ENCODE data around the gene GAL3ST1. TPM values are rescaled to one million over a fixed set of nuclear protein-coding genes. Genes with fewer than 3 reads are reported as not detected.

GAL3ST1 gene
- total RNA-seq, 1 donor from 2014 or later = not detected

- peaks cover 18% of the 10 kb centered on the region for H3K27me3 Mint-ChIP-seq (ENCODE audit: insufficient read depth)
- intact Hi-C loops (cut with micrococcal nuclease) = no loop called here
- H3K36me3 Mint-ChIP-seq (ENCODE audit: low read depth) = no peaks in the 10 kb centered on the region
- no peak overlapping the region for H3K27ac Mint-ChIP-seq
- H3K9me3 Mint-ChIP-seq = no peaks in the 10 kb centered on the region
- H3K4me1 Mint-ChIP-seq (ENCODE audit: low read depth) = no peaks in the 10 kb centered on the region
- DNase-seq (ENCODE audit: low spot score) = no peak
- no peak overlapping the region for H3K4me3 Mint-ChIP-seq
Observed at GRCh38 chr22:30508216-30508615, 66.2 kb downstream of the GAL3ST1 start.

DNA sequence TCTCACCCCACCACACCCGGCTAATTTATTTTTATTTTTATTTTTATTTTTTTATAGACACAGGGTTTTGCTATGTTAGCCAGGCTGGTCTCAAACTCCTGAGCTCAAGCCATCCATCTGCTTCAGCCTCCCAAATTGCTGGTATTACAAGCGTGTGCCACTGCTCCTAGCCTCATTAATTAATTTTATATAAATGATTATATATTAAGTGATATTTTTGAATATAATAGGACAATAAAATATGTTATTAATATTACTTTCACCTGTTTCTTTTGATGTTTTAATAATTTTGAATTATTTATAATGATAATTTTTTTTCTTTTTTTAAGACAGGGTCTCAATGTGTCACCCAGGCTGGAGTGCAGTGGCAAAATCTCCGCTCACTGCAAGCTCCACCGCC lies 66.8 kb downstream of the GAL3ST1 start:
- no peaks in the 10 kb centered on the region for H3K9me3 Mint-ChIP-seq

DNA sequence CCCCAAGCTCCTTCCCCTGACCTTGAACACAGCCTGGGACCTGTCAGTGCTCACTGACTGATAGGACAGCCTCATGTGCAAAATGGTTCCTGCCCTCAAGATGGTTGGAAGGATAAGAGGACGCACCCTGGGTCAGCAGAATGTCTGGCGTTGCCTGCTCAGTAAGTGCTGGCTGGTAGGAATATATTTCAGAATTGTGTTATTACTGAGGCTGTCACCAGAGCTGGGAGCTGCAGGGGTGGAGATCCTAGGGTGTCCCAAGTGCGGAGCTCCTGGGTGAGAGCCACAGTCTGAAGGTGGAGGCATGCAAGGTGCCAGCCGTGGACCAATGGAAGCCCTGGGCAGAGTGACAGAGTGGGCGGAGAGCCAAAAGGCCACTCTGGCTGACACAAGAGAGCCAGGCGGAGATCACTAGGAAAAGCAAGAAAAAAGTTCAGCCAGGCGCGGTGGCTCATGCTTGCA lies 67.9 kb downstream of the GAL3ST1 start:
- no peaks in the 10 kb centered on the region for H3K9me3 Mint-ChIP-seq
- DNase-seq (ENCODE audit: low spot score) = no peak
- intact Hi-C loops (cut with micrococcal nuclease) = no loop called here
- H3K4me1 Mint-ChIP-seq (ENCODE audit: low read depth) = no peaks in the 10 kb centered on the region
- no peaks in the 10 kb centered on the region for H3K36me3 Mint-ChIP-seq (ENCODE audit: low read depth)
- H3K27ac Mint-ChIP-seq = no peak overlapping the region
- no peak overlapping the region for H3K4me3 Mint-ChIP-seq
- H3K27me3 Mint-ChIP-seq (ENCODE audit: insufficient read depth) = peaks cover 18% of the 10 kb centered on the region

More for the DNA sequence above, 66.8 kb downstream of the GAL3ST1 start:
- DNase-seq (ENCODE audit: low spot score) = no peak
- no peak overlapping the region for H3K27ac Mint-ChIP-seq
- no peak overlapping the region for H3K4me3 Mint-ChIP-seq
- H3K36me3 Mint-ChIP-seq (ENCODE audit: low read depth) = no peaks in the 10 kb centered on the region
- H3K4me1 Mint-ChIP-seq (ENCODE audit: low read depth) = no peaks in the 10 kb centered on the region
- H3K27me3 Mint-ChIP-seq (ENCODE audit: insufficient read depth) = peaks cover 18% of the 10 kb centered on the region
- intact Hi-C loops (cut with micrococcal nuclease) = no loop called here

Other genes starting within 250 kb of the GAL3ST1 start
- 17.3 and 24.9 TPM in 2 replicates for gene TBC1D10A, start 247.7 kb downstream of the GAL3ST1 start, total RNA-seq
- 308 and 310 TPM in 2 replicates for gene SF3A1, start 217.8 kb downstream of the GAL3ST1 start, total RNA-seq
- gene CCDC157, start 217.7 kb downstream of the GAL3ST1 start, total RNA-seq = 2.4 and 3.0 TPM in 2 replicates
- 10.3 and 13.2 TPM in 2 replicates for gene RNF215, start 187.3 kb downstream of the GAL3ST1 start, total RNA-seq
- gene SEC14L2, start 177.6 kb downstream of the GAL3ST1 start, total RNA-seq = 25.6 and 27.0 TPM in 2 replicates
- 72.0 and 72.9 TPM in 2 replicates for gene MTFP1, start 148.9 kb downstream of the GAL3ST1 start, total RNA-seq
- gene SEC14L3, start 102.6 kb downstream of the GAL3ST1 start, total RNA-seq = not detected in 2 replicates
- gene SEC14L4, start 69.0 kb downstream of the GAL3ST1 start, total RNA-seq = not detected in 2 replicates
- not detected in 2 replicates for gene SEC14L6, start 27.9 kb downstream of the GAL3ST1 start, total RNA-seq
- gene PES1, start 17.2 kb upstream of the GAL3ST1 start, total RNA-seq = 168 and 169 TPM in 2 replicates
- 0.23 and 0.34 TPM in 2 replicates for gene TCN2, start 32.5 kb upstream of the GAL3ST1 start, total RNA-seq
- 8.2 and 8.3 TPM in 2 replicates for gene SLC35E4, start 61.1 kb upstream of the GAL3ST1 start, total RNA-seq
- 9.6 and 9.8 TPM in 2 replicates for gene DUSP18, start 93.2 kb upstream of the GAL3ST1 start, total RNA-seq
- 1.6 and 1.9 TPM in 2 replicates for gene OSBP2, start 120.2 kb upstream of the GAL3ST1 start, total RNA-seq